MM.1S (cell line): ENCODE data around the gene RUNX2.
A peak's percentile ranks its signal among the peaks of the same experiment; 100 is the strongest.
"Not testable (repeated sequence)": the region's sequence is repeated elsewhere in the genome, so short reads cannot be mapped to it uniquely, and the experiment has no call there.

Experiments
- DNase-seq: peaks from one replicate; pipeline ENCODE4 v3.0.0-alpha.2; 2015
- H2AFZ ChIP-seq: fragments of 300-600 bp; sonication (generic); 2 replicates; pipeline ENCODE4 v1.6.0; 2016; ENCODE audit warnings: antibody characterized with exemption, low read length
- H3F3A ChIP-seq: fragments of 300-600 bp; sonication (generic); 2 replicates; pipeline ENCODE4 v1.6.1; 2016; ENCODE audit warnings: mild to moderate bottlenecking, antibody characterized with exemption, low read length, moderate library complexity, mixed read lengths; ENCODE audit not compliant: insufficient read depth
- H3K27ac ChIP-seq: fragments of 300-600 bp; sonication (generic); 2 replicates; pipeline ENCODE4 v1.5.1; 2016; ENCODE audit warnings: mild to moderate bottlenecking, low read length
- H3K27me3 ChIP-seq: fragments of 300-600 bp; sonication (generic); replicated peaks from 2 replicates; pipeline ENCODE4 v1.6.0; 2016; ENCODE audit warnings: low read length; ENCODE audit not compliant: insufficient read depth
- H3K36me3 ChIP-seq: fragments of 300-600 bp; sonication (generic); replicated peaks from 2 replicates; pipeline ENCODE4 v1.6.1; 2016; ENCODE audit warnings: mild to moderate bottlenecking, low read length, mixed read lengths; ENCODE audit not compliant: insufficient read depth
- H3K4me1 ChIP-seq: fragments of 300-600 bp; sonication (generic); 2 replicates; pipeline ENCODE4 v1.6.1; 2016; ENCODE audit warnings: low read length, mixed read lengths
- H3K4me2 ChIP-seq: fragments of 300-600 bp; sonication (generic); 2 replicates; pipeline ENCODE4 v1.6.0; 2016; ENCODE audit warnings: low read depth, low read length
- H3K4me3 ChIP-seq: fragments of 300-600 bp; sonication (generic); 2 replicates; pipeline ENCODE4 v1.5.1; 2016; ENCODE audit warnings: low read length, mixed read lengths
- H3K79me2 ChIP-seq: fragments of 300-600 bp; sonication (generic); 2 replicates; pipeline ENCODE4 v1.6.1; 2016; ENCODE audit warnings: mixed run types, low read length, mixed read lengths
- H3K9ac ChIP-seq: fragments of 300-600 bp; sonication (generic); 2 replicates; pipeline ENCODE4 v1.6.1; 2016; ENCODE audit warnings: low read length, mixed read lengths
- H3K9me2 ChIP-seq: fragments of 300-600 bp; sonication (generic); replicated peaks from 2 replicates; pipeline ENCODE4 v1.6.1; 2016; ENCODE audit warnings: mild to moderate bottlenecking, low read length, mixed read lengths; ENCODE audit not compliant: insufficient read depth
- H3K9me3 ChIP-seq: fragments of 300-600 bp; sonication (generic); replicated peaks from 2 replicates; pipeline ENCODE4 v1.6.1; 2016; ENCODE audit warnings: mild to moderate bottlenecking, low read length, mixed read lengths; ENCODE audit not compliant: insufficient read depth
- H4K20me1 ChIP-seq: fragments of 300-600 bp; sonication (generic); 2 replicates; pipeline ENCODE4 v1.6.1; 2016; ENCODE audit warnings: mild to moderate bottlenecking, low read length, moderate library complexity, mixed read lengths; ENCODE audit not compliant: insufficient read depth
- EZH2 ChIP-seq: fragments of 300-600 bp; sonication (generic); optimal IDR thresholded peaks from 2 replicates; pipeline ENCODE3; 2017; ENCODE audit warnings: low read depth, mild to moderate bottlenecking, antibody characterized with exemption, low read length, mixed read lengths
- EZH2phosphoT487 ChIP-seq: fragments of 300-600 bp; sonication (generic); IDR thresholded peaks from 2 replicates; pipeline ENCODE4 v1.6.1; 2018; ENCODE audit warnings: antibody characterized with exemption, low read length
- TF ChIP-seq, protein P1 (sequence below): fragments of 300-600 bp; sonication (generic); IDR thresholded peaks from 2 replicates; pipeline ENCODE4 v1.5.1; 2016; ENCODE audit warnings: antibody characterized with exemption, low read length, mixed read lengths

Gene RUNX2

DNA sequence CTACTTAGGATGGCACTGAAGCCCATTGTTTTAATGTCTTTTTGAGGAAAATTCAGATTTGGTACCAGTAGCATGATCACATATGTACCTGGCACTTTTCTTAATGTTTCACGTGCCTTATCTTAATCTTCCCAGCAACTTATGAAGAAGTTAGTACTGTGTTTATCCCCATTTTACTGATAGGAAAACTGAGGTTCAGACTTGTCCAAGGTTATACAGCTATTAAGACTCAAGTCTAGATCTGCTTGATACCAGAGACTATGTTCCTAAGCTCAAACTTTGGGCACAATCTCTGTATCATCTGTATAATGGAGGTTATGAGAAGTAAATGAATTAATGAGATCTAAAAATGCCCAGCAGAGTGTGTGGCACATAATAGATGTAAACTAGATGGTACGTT lies 229.3 kb downstream of the RUNX2 start:
- H3K27ac ChIP-seq = no peak overlapping the region
- H3K9me2 ChIP-seq = no peaks in the 10 kb centered on the region
- no peak for DNase-seq
- no peak overlapping the region for H3K4me2 ChIP-seq
- H3K9me3 ChIP-seq = no peaks in the 10 kb centered on the region
- H3K36me3 ChIP-seq = no peaks in the 10 kb centered on the region
- H3K4me1 ChIP-seq = peaks cover 35% of the 10 kb centered on the region
- H3K27me3 ChIP-seq = no peaks in the 10 kb centered on the region; the same call in 1 of the 2 replicates
- no peak overlapping the region for H2AFZ ChIP-seq
- TF ChIP-seq EZH2phosphoT487 = no peak
- TF ChIP-seq, protein P1, sequence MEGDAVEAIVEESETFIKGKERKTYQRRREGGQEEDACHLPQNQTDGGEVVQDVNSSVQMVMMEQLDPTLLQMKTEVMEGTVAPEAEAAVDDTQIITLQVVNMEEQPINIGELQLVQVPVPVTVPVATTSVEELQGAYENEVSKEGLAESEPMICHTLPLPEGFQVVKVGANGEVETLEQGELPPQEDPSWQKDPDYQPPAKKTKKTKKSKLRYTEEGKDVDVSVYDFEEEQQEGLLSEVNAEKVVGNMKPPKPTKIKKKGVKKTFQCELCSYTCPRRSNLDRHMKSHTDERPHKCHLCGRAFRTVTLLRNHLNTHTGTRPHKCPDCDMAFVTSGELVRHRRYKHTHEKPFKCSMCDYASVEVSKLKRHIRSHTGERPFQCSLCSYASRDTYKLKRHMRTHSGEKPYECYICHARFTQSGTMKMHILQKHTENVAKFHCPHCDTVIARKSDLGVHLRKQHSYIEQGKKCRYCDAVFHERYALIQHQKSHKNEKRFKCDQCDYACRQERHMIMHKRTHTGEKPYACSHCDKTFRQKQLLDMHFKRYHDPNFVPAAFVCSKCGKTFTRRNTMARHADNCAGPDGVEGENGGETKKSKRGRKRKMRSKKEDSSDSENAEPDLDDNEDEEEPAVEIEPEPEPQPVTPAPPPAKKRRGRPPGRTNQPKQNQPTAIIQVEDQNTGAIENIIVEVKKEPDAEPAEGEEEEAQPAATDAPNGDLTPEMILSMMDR = no peak
- H3F3A ChIP-seq = 0 out of 2 replicates have a peak, but pooled peaks cover 6% of the 10 kb centered on the region
- no peaks in the 10 kb centered on the region for H3K79me2 ChIP-seq
- no peak overlapping the region for H3K9ac ChIP-seq
- H3K4me3 ChIP-seq = no peak overlapping the region
- no peaks in the 10 kb centered on the region for H4K20me1 ChIP-seq

DNA sequence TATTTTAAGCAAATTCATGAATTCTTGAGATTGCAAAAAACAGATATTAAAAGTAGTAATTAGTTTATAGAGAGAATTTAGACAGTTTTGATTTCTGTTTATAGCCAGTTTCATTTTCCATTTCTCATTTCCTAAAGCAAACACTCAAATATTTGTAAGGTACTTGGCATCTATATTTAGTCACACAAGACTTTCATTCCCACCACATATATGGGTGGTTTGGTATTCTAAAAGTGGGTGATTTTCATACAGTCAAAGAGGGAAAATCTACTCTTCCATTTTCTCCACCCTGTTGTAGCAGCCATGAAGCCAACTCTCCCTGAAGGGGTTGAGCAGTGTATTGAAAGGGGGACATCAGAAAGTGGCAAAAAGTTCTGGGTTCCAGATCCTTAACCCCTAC lies 230.7 kb downstream of the RUNX2 start:
- Histone ChIP-seq H3K4me3 (peak overlapping the region; percentile 9; the same call in 1 of the 2 replicates), H4K20me1 (no peaks in the 10 kb centered on the region), H3K79me2 (no peaks in the 10 kb centered on the region), H3K4me2 (peak overlapping the region; percentile 35), H3K9me2 (no peaks in the 10 kb centered on the region), H3K36me3 (no peaks in the 10 kb centered on the region), H2AFZ (no peak overlapping the region), H3K9ac (no peak overlapping the region), H3K27me3 (no peaks in the 10 kb centered on the region; the same call in 1 of the 2 replicates), H3K4me1 (peaks cover 35% of the 10 kb centered on the region), H3F3A (0 out of 2 replicates have a peak, but pooled peaks cover 6% of the 10 kb centered on the region), H3K27ac (peak overlapping the region; percentile 41; the same call in 1 of the 2 replicates), H3K9me3 (no peaks in the 10 kb centered on the region)
- peak; percentile 69 for DNase-seq
- TF ChIP-seq EZH2 (no peak), EZH2phosphoT487 (no peak)
- TF ChIP-seq, protein P1 = no peak

DNA sequence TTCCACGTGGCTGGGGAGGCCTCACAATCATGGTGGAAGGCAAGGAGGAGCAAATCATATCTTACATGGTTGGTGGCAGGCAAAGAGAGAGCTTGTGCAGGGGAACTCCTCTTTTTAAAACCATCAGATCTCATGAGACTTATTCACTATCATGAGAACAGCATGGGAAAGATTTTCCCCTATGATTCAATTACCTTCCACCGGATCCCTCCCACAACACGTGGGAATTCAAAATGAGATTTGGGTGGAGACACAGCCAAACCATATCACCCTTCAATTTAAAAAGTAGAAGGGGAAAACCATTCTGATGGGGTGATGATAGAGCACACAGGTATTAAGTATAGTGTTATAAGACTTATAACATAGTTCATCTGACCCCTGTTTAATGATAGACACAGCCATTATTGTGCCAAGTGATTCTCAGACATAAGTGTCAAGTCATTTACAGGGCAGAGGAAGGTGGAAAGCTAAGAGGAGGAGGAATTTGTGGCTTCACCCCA lies 232.2 kb downstream of the RUNX2 start:
- H3K27ac ChIP-seq, DNase-seq, H3K9me2 ChIP-seq, H2AFZ ChIP-seq, H3F3A ChIP-seq, H4K20me1 ChIP-seq, H3K9me3 ChIP-seq, H3K9ac ChIP-seq, H3K27me3 ChIP-seq, H3K79me2 ChIP-seq, H3K4me2 ChIP-seq, H3K4me3 ChIP-seq, H3K36me3 ChIP-seq: not testable (repeated sequence)
- peaks cover 35% of the 10 kb centered on the region for H3K4me1 ChIP-seq

DNA sequence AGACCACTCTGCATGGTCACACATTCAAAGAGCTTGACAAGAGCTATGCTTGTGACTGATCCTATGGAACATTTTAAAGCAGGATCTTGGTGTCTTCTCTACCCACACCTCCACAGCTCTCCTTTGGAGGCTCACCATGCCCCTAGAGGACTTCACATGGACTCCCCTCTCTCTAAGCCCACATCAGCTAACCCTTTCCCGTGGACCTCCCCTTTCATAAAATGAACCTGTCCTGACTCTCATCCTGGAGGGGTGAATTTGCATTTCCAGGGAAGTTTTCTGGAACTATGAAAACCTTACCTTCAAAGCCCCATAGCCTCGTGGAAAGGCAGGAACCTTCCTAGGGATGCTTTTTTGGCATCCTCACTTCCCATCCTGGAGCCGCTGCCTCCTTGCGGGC lies 234.0 kb downstream of the RUNX2 start:
- Histone ChIP-seq H2AFZ (no peak overlapping the region), H3K79me2 (no peaks in the 10 kb centered on the region), H3K9ac (no peak overlapping the region), H3K4me1 (peaks cover 26% of the 10 kb centered on the region), H3K4me2 (no peak overlapping the region), H4K20me1 (no peaks in the 10 kb centered on the region), H3K4me3 (no peak overlapping the region), H3F3A (0 out of 2 replicates have a peak, but pooled peaks cover 6% of the 10 kb centered on the region), H3K36me3 (no peaks in the 10 kb centered on the region), H3K9me3 (no peaks in the 10 kb centered on the region), H3K9me2 (no peaks in the 10 kb centered on the region), H3K27me3 (no peaks in the 10 kb centered on the region; the same call in 1 of the 2 replicates), H3K27ac (no peak overlapping the region)
- TF ChIP-seq EZH2phosphoT487 (no peak), EZH2 (no peak)
- TF ChIP-seq, protein P1 = no peak
- no peak for DNase-seq
